ENCODE measurements around the gene UBALD1. TPM values are rescaled to one million over a fixed set of nuclear protein-coding genes. Genes with fewer than 3 reads are reported as not detected.

The UBALD1 gene
- total and polyA plus RNA-seq, 2 experiments from 2014 or later, result 42.9 to 46.6 TPM

- H3K27me3 ChIP-seq, result no peaks in the 10 kb centered on the region
- no peak for DNase-seq (ENCODE audit: low read depth in 1 of 2, low spot score in 1 of 2)
- no peaks in the 10 kb centered on the region for H3K9me3 ChIP-seq (ENCODE audit: low read depth)
- no peaks in the 10 kb centered on the region for H3K4me1 ChIP-seq (ENCODE audit: low read depth)
- no peak for TF ChIP-seq CTCF (IDR thresholded peaks at IDR 0.05; ENCODE audit: low read depth, low read length)
- peaks cover 7% of the 10 kb centered on the region for H3K36me3 ChIP-seq
- no peak overlapping the region for H3K4me3 ChIP-seq
- H3K27ac ChIP-seq, result no peak overlapping the region
Measured at GRCh38 chr16:4659363-4660353, 45.0 kb upstream of the UBALD1 start.

- no peak for TF ChIP-seq CTCF (IDR thresholded peaks at IDR 0.05; ENCODE audit: low read depth, low read length)
Measured at GRCh38 chr16:4656695-4657686, 42.3 kb upstream of the UBALD1 start.

GRCh38 chr16:4656221-4656620 lies 41.5 kb upstream of the UBALD1 start:
- H3K27ac ChIP-seq, result no peak overlapping the region
- H3K27me3 ChIP-seq, result no peaks in the 10 kb centered on the region
- peaks cover 7% of the 10 kb centered on the region for H3K36me3 ChIP-seq
- no peaks in the 10 kb centered on the region for H3K4me1 ChIP-seq (ENCODE audit: low read depth)
- DNase-seq (ENCODE audit: low read depth in 1 of 2, low spot score in 1 of 2), result no peak
- no peak for TF ChIP-seq CTCF (IDR thresholded peaks at IDR 0.05; ENCODE audit: low read depth, low read length)
- H3K9me3 ChIP-seq (ENCODE audit: low read depth), result no peaks in the 10 kb centered on the region
- H3K4me3 ChIP-seq, result no peak overlapping the region

More at GRCh38 chr16:4656695-4657686, 42.3 kb upstream of the UBALD1 start:
- Histone ChIP-seq H3K9me3 (ENCODE audit: low read depth) (no peaks in the 10 kb centered on the region), H3K4me3 (no peak overlapping the region), H3K27me3 (no peaks in the 10 kb centered on the region), H3K27ac (no peak overlapping the region), H3K36me3 (peaks cover 7% of the 10 kb centered on the region), H3K4me1 (ENCODE audit: low read depth) (no peaks in the 10 kb centered on the region)
- DNase-seq (ENCODE audit: low read depth in 1 of 2, low spot score in 1 of 2), result no peak

- TF ChIP-seq CTCF (IDR thresholded peaks at IDR 0.05; ENCODE audit: low read depth, low read length), result no peak
- H3K9me3 ChIP-seq (ENCODE audit: low read depth), result no peaks in the 10 kb centered on the region
- no peak overlapping the region for H3K27ac ChIP-seq
- H3K4me1 ChIP-seq (ENCODE audit: low read depth), result no peaks in the 10 kb centered on the region
- no peak for DNase-seq (ENCODE audit: low read depth in 1 of 2, low spot score in 1 of 2)
- H3K27me3 ChIP-seq, result no peaks in the 10 kb centered on the region
- peaks cover 7% of the 10 kb centered on the region for H3K36me3 ChIP-seq
- no peak overlapping the region for H3K4me3 ChIP-seq
Measured at GRCh38 chr16:4655801-4656200, 41.1 kb upstream of the UBALD1 start.

- H3K36me3 ChIP-seq, result peaks cover 7% of the 10 kb centered on the region
Measured at GRCh38 chr16:4654964-4655590, 40.4 kb upstream of the UBALD1 start.

More at GRCh38 chr16:4654964-4655590, 40.4 kb upstream of the UBALD1 start:
- Histone ChIP-seq H3K4me3 (no peak overlapping the region), H3K9me3 (ENCODE audit: low read depth) (no peaks in the 10 kb centered on the region), H3K27me3 (no peaks in the 10 kb centered on the region), H3K27ac (no peak overlapping the region), H3K4me1 (ENCODE audit: low read depth) (no peaks in the 10 kb centered on the region)
- TF ChIP-seq CTCF (IDR thresholded peaks at IDR 0.05; ENCODE audit: low read depth, low read length), result no peak
- DNase-seq (ENCODE audit: low read depth in 1 of 2, low spot score in 1 of 2), result no peak
